Erythroblast (primary cell): ENCODE data around the gene NUDT22.

ENCODE experiments used
- GATA1 ChIP-seq: IDR thresholded peaks from 2 replicates; pipeline ENCODE4 v1.6.1; 2011; ENCODE audit warnings: low read depth, mild to moderate bottlenecking, control low read depth, low read length, moderate library complexity
- POLR2A ChIP-seq: IDR thresholded peaks from 2 replicates; pipeline ENCODE4 v1.6.1; 2011; ENCODE audit warnings: mild to moderate bottlenecking, low read length

DNA sequence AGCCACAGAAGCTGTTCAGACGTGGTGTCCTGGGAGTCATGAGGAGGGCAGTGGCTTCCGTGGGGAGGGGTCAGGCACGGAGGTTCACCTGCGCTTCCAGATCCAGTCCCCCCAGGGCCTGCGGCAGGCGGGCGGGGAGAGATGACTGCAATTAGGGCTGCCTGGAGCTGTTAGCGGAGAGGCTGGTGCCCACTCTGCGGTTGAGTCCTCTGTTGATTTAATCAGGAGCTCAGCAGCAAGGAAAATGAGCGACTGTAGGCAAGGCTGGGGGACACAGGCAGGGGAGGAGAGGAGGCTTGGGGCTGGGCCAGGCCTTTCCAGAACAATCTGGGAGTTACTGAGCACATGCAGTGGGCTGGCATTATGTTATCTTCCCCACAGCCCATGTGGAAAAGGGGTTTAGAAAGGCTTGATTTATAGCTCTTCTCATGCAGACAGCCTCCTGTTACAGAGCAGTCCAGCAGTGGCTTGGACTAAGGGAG, 38.3 kb downstream of the NUDT22 start:
- TF ChIP-seq POLR2A (no peak), GATA1 (no peak)
